LoVo (cell line): ENCODE measurements around the gene USP20.

Source experiments
- DNase-seq: peaks from one replicate; pipeline ENCODE4 v3.0.0-alpha.2; 2016; ENCODE audit warnings: low spot score

The USP20 gene

DNA sequence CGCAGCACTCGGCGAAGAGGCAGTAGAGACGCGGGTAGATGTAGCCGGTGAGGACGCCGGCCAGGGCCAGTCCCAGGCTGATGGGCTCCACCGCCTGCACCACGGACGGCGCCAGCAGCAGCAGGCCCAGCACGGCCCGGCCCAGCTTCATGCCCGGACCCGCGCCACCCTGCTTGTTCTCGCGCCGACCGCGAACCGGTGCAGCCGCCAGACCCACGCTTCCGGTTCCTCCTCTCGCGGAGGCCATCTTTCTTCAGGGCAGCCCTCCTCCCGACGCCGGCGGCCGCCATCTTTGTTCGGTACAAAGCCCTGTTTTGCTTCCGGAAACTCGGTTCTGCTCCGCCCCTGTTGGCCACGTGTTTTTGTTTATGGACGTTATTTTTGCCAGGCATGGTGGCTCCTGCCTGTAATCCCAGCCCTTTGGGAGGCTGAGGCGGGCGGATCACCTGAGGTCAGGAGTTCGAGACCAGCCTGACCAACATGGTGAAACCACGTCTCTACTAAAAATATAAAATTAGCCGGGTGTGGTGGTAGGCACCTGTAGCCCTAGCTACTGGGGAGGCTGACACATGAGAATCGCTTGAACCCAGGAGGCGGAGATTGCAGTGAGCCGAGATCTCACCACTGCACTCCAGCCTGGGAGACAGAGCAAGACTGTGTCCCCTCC, 11.2 kb upstream of the USP20 start, which contains the start of gene TOR1A:
TSS of gene TOR1A (minus strand) at position 202 of the 667 bp plus-strand sequence. CDS start at position 151, 51 bp downstream.
- peak; percentile 97 for DNase-seq

DNA sequence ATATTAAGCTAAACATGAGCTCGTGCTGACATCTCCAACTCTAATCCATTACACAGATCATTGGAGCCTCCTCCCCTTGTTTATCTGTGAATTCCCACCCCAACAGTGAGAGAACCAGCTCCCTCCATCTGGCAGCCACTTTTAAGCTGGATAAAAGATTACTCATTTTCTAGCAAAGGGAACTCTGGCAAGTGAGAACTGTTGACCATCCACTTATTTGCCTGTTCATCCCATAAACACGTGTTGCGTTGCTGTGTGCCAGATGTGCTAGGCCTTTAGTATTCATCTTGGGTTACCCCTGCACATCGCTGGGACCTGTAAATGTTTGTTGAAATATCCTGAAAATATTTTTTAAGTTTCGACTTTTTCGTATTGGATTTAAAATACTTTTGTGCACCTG, 8.9 kb upstream of the USP20 start:
- no peak for DNase-seq

DNA sequence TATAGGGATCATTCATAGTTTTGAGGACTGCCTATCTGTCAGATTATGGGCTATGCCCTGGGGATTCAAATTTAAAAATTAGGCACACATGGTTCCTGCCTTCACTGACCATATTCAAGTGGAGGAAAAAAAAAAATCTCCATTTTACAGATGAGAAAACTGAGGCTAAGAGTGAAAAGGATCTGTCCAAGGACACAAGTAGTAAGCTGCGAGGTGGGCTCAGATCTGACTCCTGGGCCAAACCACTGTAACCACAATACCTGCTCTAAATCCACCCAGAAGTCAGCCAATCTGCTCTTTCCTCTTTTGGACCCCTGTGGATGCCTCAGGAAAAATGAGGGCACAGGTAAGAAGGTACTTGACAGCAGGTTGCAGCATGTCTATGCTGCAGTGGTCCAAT, 8.5 kb upstream of the USP20 start:
- no peak for DNase-seq

DNA sequence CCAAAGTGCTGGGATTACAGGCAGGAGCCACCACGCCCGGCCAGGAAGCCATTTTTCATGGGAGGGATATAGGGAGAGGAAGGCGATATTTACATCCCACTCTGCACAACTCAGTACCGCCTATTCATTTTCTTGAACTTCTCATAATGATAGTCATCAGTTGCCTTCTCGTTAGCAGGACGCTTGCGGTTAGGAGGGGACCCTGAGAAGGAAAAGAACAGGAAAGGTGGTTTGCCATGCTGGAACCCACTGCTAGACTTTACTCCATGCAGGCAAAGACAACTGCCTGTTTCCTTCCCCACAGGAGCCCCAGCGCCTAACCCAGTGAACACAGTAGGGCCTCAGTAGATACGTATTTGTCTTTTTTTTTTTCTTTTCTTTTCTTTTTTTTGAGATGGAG, 7.2 kb upstream of the USP20 start:
- DNase-seq = no peak

DNA sequence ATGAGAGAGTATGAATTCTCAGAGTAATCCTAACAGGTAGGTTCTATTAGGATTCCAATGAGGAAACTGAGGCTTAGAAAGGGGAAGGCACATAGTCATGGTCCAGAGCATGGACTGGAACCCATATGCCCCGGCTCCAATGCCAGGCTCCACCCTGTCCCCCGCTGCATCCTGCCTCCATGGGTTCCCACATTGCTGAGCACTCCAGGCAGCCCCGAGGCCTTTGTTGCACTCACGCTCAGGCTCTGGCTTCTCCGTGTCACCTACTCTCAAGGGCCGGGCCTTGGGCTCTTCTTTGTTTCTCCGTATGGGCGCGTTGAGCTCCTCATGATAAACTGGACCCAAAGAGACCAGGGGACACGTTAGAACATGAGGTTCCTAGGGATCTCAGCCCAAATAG, 6.3 kb upstream of the USP20 start:
- DNase-seq = no peak

DNA sequence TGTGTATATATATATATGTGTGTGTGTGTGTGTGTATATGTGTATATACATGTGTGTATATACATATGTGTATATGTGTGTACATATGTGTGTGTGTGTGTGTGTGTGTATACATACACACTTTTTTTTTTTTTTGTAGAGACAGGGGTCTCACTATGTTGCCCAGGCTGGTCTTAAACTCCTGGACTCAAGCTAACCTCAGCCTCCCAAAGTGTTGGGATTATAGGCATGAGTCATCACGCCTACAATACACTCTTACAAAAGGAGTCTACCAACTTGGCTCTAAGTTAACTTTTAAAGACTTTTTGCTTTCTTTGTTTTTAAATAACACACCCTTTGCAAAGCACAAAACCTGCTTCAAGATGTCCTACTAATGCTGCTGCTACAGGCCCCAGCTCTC, 2.3 kb upstream of the USP20 start:
- DNase-seq = no peak

DNA sequence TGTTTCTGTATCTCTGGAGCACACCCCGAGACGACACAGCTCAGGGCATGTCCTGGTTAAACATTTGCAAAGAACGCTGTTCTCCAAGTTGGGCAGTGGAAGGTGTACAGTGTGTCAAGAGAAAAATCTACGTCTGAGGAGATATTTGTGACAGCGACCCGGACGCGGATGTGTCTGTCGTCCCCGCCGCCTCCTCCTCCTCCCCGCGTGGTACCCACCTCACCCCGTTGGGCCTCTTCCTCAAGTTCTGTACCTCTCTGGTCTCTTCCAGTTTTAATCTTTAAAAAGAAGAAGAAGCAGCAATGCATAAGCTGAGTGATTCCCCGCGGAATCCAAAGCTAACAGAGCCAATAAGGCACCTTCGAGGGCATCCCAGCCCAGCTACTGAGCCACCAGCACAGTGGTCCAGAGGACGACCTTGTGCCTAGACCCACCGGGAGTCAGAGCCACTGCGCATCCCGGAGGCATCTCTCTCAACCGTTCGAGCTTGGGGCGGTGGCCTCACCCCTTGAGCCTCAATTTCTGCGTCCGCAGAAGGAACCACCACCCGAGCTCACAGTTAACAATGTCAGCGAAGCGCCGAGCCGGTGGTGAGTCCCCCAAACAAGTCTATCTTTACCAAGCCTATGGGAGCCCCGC, 650 bp upstream of the USP20 start:
- no peak for DNase-seq

DNA sequence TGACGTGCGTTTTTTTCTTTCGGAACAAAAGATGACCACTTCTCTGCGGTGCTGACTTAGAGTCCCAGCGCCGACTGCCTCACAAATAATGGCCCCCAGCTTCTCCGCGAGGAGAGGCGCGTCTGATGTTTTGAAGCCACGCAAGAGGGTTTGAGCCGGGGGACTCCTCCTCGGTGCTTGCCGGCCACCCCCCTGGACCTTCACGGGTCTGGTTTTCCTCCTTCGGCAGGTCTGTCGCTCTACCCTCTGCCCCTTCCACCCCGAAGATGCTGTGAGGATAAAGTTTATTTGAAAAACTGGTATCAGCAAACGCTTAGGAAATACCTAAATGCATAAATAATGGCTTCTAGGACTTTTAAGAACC, 584 bp downstream of the USP20 start:
- DNase-seq = no peak

DNA sequence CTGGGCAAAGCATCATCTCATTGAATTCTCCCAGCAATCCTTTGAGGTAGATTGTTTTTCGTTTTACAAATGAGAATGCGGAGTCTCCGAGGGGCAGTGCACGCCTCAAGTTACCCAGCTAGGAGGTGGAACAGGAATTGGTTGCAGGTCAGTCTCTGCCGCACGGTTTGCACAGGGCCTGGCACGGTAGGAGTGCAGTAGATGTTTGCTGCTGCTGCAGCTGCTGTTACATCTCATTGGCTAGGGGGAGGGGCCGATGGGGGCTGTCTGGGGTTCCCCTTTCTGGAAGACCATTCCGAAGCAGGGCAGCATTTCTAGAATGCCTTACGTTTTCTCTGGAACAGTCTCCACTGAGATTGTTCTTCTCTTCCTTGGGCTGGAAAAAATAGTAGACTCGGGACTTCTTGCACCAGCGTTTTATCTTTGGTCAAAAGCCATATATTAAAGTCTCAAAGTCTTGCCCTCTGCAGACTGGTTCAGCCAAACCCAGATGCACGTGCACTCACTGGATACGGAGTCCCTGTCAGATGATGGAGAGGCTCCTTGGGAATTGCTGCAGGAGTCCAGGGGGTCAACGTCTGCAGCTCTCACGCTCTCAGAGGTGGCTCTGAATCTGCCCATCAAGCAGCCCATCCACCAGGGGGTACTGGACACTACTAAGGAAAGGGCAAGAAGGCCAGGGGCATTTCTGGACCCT, 1.2 kb downstream of the USP20 start:
- DNase-seq = no peak

DNA sequence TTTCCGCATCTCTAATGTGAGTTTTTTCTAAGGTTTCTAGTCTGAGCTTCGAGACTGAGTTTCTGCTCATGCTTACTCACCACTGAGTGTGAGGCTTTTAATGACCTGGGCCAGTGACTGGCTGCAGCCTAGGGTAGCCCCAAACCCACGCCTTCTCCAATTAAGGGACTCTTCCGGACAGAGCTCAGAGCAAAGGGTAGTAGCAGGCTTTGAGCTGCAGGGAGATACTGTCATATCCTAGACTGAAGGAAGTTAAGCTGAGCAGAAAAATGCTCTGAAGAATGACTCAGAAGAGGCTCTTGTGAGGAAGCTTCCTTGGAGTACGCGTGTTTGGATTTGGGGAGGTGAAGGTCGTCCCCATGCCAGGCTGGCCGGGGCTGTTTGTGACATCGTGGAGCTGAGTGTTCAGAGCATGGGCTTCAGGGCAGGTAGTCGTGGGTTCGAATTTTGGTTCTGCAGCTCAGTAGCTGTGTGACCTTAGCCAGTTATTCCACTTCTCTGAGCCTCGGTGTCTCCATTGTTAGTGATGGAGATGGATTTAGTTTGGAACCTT, 3.5 kb downstream of the USP20 start:
- DNase-seq = no peak

DNA sequence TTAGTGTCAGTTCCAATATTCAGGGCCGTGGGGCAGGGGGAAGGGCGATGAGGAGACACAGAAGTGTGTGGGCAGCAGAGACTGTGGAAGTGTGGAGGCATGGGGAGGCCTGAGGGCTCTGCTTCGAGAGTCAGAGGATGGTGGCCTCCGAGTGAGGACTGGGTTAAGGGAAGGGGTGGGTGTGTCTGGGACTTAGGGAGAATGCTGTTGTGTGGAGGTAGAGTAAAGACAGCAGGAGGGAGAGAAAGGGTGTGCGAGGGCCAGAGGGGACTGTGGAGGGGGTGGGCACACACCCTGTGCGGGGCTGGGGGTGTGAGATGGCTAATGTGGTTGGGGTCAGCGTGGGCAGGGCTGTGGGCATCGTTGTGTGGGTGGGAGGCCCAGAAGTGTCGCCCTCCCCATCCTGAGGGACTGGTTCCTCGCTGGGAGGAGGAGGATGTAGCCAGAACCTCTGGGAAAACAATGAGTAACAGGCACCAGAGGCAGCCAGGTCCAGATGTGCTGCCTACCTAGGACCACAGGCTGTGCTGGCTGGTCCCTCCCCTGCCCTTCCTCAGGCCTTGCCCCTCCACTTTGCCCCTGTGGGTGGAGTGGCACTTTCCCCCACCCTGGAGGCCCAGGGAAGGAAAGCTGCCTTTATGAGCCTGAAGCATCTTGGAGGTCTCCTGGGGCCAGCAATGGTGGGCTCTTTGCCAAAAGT, 4.2 kb downstream of the USP20 start:
- no peak for DNase-seq

DNA sequence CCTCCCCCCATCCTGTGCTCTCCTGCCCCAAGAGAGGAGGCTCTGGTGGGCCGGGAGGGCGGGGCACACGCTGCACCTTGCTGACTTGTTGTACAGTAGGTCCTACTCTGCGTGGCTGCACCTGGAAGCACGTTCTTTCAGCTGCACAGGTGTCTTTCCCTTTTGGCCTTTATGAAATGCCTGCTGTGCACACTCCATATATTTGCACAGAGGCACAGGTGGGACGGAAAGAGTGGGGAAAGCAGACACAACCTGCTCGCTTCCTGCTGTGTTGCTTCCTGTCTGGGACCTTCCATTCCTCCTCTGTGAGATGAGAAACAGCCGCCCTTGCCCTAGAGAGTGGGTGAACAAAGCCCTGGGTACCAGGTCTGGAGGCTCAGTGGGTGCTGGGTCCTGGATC, 4.8 kb downstream of the USP20 start:
- DNase-seq = no peak

DNA sequence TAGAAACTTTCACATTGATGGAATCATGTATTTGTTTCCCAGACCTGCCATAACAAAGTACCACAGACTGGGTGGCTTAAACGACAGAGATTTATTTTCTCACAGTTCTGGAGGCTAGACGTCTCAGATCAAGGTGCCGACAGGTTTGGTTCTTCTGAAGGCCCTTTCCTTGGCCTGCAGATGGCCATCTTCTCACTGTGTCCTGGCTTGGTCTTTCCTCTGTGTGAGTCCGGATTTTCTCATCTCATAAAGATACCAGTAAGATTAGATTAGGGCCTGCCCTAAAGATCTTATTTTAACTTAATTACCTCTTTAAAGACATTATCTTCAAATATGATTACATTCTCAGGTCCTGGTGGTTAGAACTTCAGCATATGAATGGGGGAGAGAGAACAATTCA, 5.8 kb downstream of the USP20 start:
- no peak for DNase-seq

DNA sequence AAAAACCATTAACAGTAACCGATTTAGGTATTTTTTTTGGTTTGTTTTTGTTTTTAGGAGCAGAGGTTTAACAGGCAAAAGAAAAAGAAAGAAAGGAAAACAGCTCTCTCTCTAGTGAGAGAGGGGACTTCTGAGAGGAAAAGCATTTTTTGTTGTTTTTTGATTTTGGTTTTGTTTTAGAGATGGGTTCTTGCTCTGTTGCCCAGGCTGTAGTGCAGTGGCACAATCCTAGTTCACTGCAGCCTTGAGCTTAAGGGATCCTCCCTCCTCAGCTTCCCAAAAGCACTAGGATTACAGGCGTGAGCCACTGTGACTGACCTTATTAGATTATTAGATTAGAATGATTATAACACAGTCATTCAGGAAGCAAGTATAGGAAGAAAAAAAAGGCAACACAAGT, 10.1 kb downstream of the USP20 start:
- DNase-seq = no peak

DNA sequence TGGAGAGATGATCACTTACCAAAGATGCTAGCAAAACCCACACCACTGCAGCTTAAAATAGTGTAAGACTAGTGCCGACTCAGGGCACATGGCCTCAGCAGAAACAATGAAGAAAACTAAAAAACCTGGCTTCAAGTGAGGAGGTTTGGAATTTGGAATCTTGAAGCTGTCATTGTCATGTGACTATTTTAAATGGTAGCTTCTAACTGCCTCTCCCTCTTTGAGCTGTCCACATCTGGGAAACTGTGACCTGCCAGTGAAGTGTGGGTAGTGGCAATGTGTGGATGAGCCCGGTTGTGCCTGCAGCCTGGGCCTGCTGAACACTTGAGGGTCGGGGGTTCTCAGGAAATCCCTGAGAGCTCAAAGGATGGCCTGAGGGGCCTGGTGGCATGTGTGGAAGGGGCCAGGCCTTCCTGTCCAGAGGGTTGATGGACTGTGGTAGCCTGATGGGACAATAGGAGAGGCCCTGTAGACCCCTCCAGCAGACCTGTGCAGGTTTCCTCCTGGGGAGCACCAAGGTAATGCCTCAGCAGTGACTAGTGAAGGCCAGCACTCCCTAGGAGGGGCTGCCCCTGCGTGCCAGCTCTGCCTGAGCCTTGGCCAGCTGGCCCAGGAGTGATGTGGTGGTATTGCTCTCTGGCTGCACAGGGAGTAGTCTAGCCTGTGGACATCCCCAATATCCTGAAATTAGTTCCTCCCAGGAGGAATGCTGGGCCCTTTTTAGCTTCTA, 13.6 kb downstream of the USP20 start:
- DNase-seq = no peak

DNA sequence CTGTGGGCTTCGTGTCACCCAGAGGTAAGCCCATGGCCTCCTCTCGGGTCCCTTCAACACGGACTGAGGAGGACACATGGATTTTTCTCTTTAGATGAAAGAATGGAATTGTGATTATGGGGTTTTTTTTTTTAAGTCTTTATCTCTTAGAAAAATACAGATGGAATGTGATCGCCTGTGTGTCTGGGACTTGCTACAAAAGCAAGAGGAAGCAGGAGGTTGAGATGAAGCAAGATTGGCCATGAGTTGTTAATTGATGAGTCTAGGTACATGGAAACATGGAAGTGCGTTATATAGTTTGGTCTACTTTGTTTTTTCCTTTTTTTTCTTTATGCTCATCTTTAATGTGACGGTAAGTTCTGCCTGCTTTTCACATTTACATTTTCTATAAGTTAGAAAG, 14.6 kb downstream of the USP20 start:
- no peak for DNase-seq

DNA sequence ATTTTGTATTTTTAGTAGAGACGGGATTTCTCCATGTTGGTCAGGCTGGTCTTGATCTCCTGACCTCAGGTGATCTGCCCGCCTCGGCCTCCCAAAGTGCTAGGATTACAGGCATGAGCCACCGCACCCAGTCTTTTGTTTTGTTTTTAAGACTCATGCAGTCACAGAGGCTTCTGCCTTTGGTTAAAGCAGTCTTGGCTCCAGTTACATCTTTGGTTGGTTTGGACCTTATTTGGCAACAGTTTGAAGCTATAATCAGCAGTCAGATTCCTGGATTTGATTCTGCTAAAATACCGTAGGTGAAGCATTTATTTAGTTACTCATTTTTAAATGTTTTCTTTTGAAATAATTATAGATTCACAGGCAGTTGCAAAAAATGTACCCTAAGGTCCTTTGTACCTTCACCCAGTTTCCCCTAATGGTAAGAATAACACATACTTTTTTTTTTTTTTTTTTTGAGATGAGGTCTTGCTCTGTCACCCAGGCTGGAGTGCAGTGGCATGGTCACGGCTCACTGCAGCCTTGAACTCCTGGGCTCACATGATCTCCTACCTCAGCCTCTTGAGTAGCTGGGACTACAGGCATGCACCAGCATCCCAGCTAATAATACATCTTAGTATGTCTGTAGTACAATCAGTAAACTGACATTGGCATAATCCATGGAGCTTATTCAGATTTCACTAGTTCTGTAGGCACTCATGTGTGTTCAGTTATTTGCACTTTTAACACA, 15.7 kb downstream of the USP20 start:
- DNase-seq = no peak

DNA sequence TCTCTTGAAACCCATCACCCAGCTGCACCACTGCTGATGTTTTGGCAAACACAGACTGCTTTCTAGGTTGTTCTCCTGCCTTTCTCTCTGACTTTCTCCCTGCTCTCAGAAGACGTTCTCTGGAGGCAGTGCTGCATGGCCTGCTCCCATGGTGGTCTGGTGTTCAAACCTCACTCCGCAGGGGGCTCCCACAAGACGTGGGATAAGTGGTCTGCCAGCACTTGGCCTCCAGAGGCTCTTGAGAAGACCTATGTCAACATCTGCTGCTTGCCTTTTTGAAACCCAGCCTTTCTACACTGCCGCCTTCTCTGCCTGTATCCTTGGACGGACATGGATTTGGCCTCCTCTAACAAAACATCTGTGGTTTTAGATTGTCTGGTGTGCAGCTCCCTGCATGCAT, 16.6 kb downstream of the USP20 start:
- no peak for DNase-seq

DNA sequence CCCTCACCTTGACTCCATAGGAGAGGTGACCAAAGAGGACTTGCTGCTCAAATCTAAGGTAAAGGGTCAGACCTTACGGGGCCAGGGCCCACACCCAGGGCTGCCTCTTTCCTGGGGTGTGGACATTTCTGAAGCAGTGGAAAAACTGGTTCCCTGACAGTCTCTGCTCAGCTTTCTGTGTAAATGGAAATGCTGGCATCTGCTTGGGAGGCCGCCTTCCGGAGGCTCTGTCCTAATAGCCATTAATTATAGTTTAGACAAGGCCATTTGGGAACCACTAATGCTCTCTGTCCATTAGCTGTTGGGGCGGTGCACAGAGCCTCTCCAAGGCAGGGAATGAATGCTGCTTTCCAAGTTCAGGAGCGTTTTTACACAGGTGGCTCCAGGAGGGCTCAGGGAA, 17.3 kb downstream of the USP20 start:
- no peak for DNase-seq

DNA sequence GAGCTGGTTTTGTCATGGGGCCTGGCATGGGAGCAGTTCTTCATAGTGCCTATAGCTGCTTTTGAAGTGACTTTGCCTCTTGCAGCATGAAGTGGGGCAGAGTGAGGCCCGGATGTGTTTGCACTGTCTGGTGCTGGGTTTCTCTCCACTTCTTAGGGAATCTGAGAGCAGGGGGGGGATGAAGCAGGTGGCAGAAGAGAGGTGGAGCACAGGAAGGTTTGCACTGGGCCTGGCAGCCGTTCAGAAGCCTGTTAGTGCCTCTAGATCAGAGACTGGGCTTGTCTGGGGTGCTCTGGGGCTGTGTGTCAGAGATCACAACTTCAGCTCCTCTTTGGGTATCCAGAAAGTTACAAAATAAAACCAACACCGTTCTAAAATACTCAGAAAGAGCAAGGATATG, 18.4 kb downstream of the USP20 start:
- DNase-seq = no peak

DNA sequence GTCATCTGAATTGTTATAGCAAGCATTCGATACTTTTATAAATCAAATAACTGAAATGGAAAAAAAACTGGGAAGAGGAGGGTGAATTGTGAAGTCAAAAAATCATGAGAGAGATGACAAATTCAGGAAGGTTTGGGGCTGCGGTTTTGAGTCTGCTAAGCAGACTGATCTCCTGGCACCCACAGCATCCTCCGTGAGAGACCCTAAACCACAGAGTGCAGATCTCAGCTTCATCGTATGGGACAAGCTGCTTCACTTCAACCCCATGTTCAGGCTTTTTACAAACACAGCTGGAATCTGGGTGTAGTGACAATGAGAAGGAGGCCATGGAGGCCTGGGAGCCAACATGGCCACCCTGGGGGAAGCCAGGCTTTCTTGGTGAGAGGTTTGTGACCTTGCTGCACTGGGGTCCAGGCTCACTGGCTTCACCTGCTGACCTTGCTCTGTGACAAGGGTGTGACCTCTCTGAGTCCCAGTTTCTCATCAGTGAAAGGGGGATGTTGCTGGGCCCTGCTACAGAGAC, 19.4 kb downstream of the USP20 start:
- DNase-seq = no peak
